GM23338 (cell line): ENCODE measurements around the gene RBFOX1. TPM values are rescaled to one million over a fixed set of nuclear protein-coding genes. Genes with fewer than 3 reads are reported as not detected.

Experiments
- ATAC-seq: fragments of 200-7000 bp; cut with Tn5 transposase; 3 replicates; pipeline ENCODE4 v1.9.1; 2020
- DNase-seq: peaks from one replicate; pipeline ENCODE4 v3.0.0-alpha.2; 2015; ENCODE audit warnings: low spot score
- H2AFZ ChIP-seq: fragments of 200-600 bp; sonication (generic); 2 replicates; pipeline ENCODE4 v1.8.0; 2016; ENCODE audit warnings: antibody characterized with exemption, mild to moderate bottlenecking, moderate library complexity
- H3F3A ChIP-seq: fragments of 200-600 bp; sonication (generic); replicated peaks from 2 replicates; pipeline ENCODE4 v1.8.0; 2017; ENCODE audit warnings: antibody characterized with exemption, mixed run types, low read depth
- H3K27ac ChIP-seq: fragments of 200-600 bp; sonication (generic); 2 replicates; pipeline ENCODE4 v1.6.1; 2016; ENCODE audit warnings: low read depth
- H3K27me3 ChIP-seq: fragments of 200-600 bp; sonication (generic); 2 replicates; pipeline ENCODE4 v1.8.0; 2016; ENCODE audit warnings: mild to moderate bottlenecking, mixed run types, moderate library complexity; ENCODE audit not compliant: insufficient read depth
- H3K36me3 ChIP-seq: fragments of 200-600 bp; sonication (generic); 2 replicates; pipeline ENCODE4 v1.8.0; 2016; ENCODE audit warnings: mild to moderate bottlenecking; ENCODE audit not compliant: insufficient read depth
- H3K4me1 ChIP-seq: fragments of 200-600 bp; sonication (generic); 2 replicates; pipeline ENCODE4 v1.8.0; 2016; ENCODE audit warnings: mild to moderate bottlenecking, moderate library complexity; ENCODE audit not compliant: insufficient read depth
- H3K4me2 ChIP-seq: fragments of 200-600 bp; sonication (generic); 2 replicates; pipeline ENCODE4 v1.7.1; 2017; ENCODE audit warnings: mixed run types
- H3K4me3 ChIP-seq: fragments of 200-600 bp; sonication (generic); 2 replicates; pipeline ENCODE4 v1.6.1; 2016; ENCODE audit warnings: mixed run types
- H3K79me2 ChIP-seq: fragments of 200-600 bp; sonication (generic); replicated peaks from 2 replicates; pipeline ENCODE4 v1.8.0; 2017; ENCODE audit warnings: mild to moderate bottlenecking; ENCODE audit not compliant: insufficient read depth
- H3K9me2 ChIP-seq: fragments of 200-600 bp; sonication (generic); 2 replicates; pipeline ENCODE4 v1.8.0; 2017; ENCODE audit not compliant: insufficient read depth
- H4K20me1 ChIP-seq: fragments of 200-600 bp; sonication (generic); replicated peaks from 2 replicates; pipeline ENCODE4 v1.8.0; 2017; ENCODE audit warnings: mild to moderate bottlenecking; ENCODE audit not compliant: insufficient read depth
- H3K27ac Mint-ChIP-seq: 2 replicates; pipeline ENCODE4 v1.8.0; 2020; ENCODE audit warnings: inconsistent platforms, mild to moderate bottlenecking, moderate library complexity, mixed read lengths
- H3K27me3 Mint-ChIP-seq: 3 replicates; pipeline ENCODE4 v1.8.0; 2022; ENCODE audit warnings: low read depth, mild to moderate bottlenecking, moderate library complexity, mixed read lengths, inconsistent platforms; ENCODE audit not compliant: insufficient read depth, poor library complexity
- H3K36me3 Mint-ChIP-seq: 3 replicates; pipeline ENCODE4 v1.8.0; 2021; ENCODE audit warnings: low read depth, mild to moderate bottlenecking, inconsistent platforms, moderate library complexity, mixed read lengths
- H3K4me1 Mint-ChIP-seq: 3 replicates; pipeline ENCODE4 v1.8.0; 2020; ENCODE audit warnings: mild to moderate bottlenecking, inconsistent platforms, mixed read lengths
- H3K4me3 Mint-ChIP-seq: 3 replicates; pipeline ENCODE4 v1.8.0; 2021; ENCODE audit warnings: moderate library complexity, mild to moderate bottlenecking, inconsistent platforms, mixed read lengths
- H3K9me3 Mint-ChIP-seq: 3 replicates; pipeline ENCODE4 v1.8.0; 2020; ENCODE audit warnings: moderate library complexity, mild to moderate bottlenecking, inconsistent platforms, mixed read lengths
- CREB1 ChIP-seq: fragments of 250-450 bp; sonication (Bioruptor Pico); IDR thresholded peaks from 2 replicates; pipeline ENCODE4 v1.5.0; 2020; ENCODE audit warnings: low read depth, mild to moderate bottlenecking, moderate library complexity
- ETS1 ChIP-seq: IDR thresholded peaks from 2 replicates; pipeline ENCODE4 v1.6.1; 2016; ENCODE audit warnings: antibody characterized with exemption
- EZH2 ChIP-seq: fragments of 200-600 bp; sonication (generic); IDR thresholded peaks from one replicate; pipeline ENCODE4 v1.8.0; 2017; ENCODE audit warnings: antibody characterized with exemption, mild to moderate bottlenecking, low read depth; ENCODE audit not compliant: unreplicated experiment
- EZH2phosphoT487 ChIP-seq: fragments of 200-600 bp; sonication (generic); IDR thresholded peaks from one replicate; pipeline ENCODE4 v1.8.1; 2018; ENCODE audit warnings: antibody characterized with exemption; ENCODE audit not compliant: unreplicated experiment
- JUNB ChIP-seq: IDR thresholded peaks from one replicate; pipeline ENCODE4 v1.6.1; 2016; ENCODE audit warnings: antibody characterized with exemption; ENCODE audit not compliant: unreplicated experiment
- NANOG ChIP-seq: IDR thresholded peaks from 2 replicates; pipeline ENCODE4 v1.6.1; 2016; ENCODE audit warnings: antibody characterized with exemption, borderline replicate concordance
- POLR2AphosphoS5 ChIP-seq: IDR thresholded peaks from 2 replicates; pipeline ENCODE4 v1.6.1; 2016; ENCODE audit warnings: antibody characterized with exemption, low read depth
- REST ChIP-seq: IDR thresholded peaks from one replicate; pipeline ENCODE4 v1.6.1; 2018; ENCODE audit warnings: antibody characterized with exemption; ENCODE audit not compliant: unreplicated experiment
- ZNF114 ChIP-seq: fragments of 250-450 bp; sonication (Bioruptor Pico); IDR thresholded peaks from 2 replicates; pipeline ENCODE4 v1.5.0; 2020; ENCODE audit warnings: mild to moderate bottlenecking, moderate library complexity
- ZNF331 ChIP-seq: fragments of 250-450 bp; sonication (Bioruptor Pico); IDR thresholded peaks from 2 replicates; pipeline ENCODE4 v1.5.0; 2020; ENCODE audit warnings: low read depth, mild to moderate bottlenecking, moderate library complexity
- ZNF462 ChIP-seq: fragments of 250-450 bp; sonication (Bioruptor Pico); IDR thresholded peaks from 2 replicates; pipeline ENCODE4 v1.5.0; 2020; ENCODE audit warnings: mild to moderate bottlenecking, moderate library complexity
- polyA plus RNA-seq: library from polyadenylated mRNA; unstranded; fragments of >200 nt; fragmentation: Nextera tagmentation; extraction: Ambion mirVana; gene quantifications from 2 replicates; pipeline ENCODE4 v1.2.1, GENCODE V29; 2016
- total RNA-seq: library from RNA; depleted of rRNA; stranded (reverse); fragments of >200 nt; shearing (Covaris generic); gene quantifications from 2 replicates; pipeline ENCODE4 v1.2.3, GENCODE V29; 2014

RBFOX1 gene
- total and polyA plus RNA-seq, 2 experiments from 2014 or later: 2.5 to 3.6 TPM

- Histone ChIP-seq H3K4me3 (no peak overlapping the region), H3K4me2 (no peak overlapping the region), H3K9me2 (no peaks in the 10 kb centered on the region), H3K79me2 (no peaks in the 10 kb centered on the region), H3K4me1 (no peaks in the 10 kb centered on the region), H4K20me1 (no peaks in the 10 kb centered on the region), H3K27ac (no peak overlapping the region), H3F3A (no peaks in the 10 kb centered on the region), H3K27me3 (no peaks in the 10 kb centered on the region), H2AFZ (no peak overlapping the region), H3K36me3 (no peaks in the 10 kb centered on the region)
- H3K4me1 Mint-ChIP-seq: peaks cover 8% of the 10 kb centered on the region; the same call in 2 of the 3 replicates
- no peaks in the 10 kb centered on the region for H3K9me3 Mint-ChIP-seq
- DNase-seq: no peak
- H3K27me3 Mint-ChIP-seq: peaks cover 1% of the 10 kb centered on the region
- ATAC-seq: no peak
- no peaks in the 10 kb centered on the region for H3K36me3 Mint-ChIP-seq
- H3K27ac Mint-ChIP-seq: no peak overlapping the region
- TF ChIP-seq EZH2phosphoT487 (no peak), ZNF114 (CRISPR knock-in tag) (no peak), ZNF462 (CRISPR knock-in tag) (no peak), CREB1 (CRISPR knock-in tag) (no peak), POLR2AphosphoS5 (no peak), NANOG (no peak), EZH2 (no peak), REST (no peak), ZNF331 (CRISPR knock-in tag) (no peak), JUNB (no peak), ETS1 (no peak)
- H3K4me3 Mint-ChIP-seq: no peak overlapping the region
These were observed 356.2 kb downstream of the RBFOX1 start for GRCh38 chr16:7688811-7689210.
